ENCODE measurements around the gene DGKQ.

Gene DGKQ

DNA sequence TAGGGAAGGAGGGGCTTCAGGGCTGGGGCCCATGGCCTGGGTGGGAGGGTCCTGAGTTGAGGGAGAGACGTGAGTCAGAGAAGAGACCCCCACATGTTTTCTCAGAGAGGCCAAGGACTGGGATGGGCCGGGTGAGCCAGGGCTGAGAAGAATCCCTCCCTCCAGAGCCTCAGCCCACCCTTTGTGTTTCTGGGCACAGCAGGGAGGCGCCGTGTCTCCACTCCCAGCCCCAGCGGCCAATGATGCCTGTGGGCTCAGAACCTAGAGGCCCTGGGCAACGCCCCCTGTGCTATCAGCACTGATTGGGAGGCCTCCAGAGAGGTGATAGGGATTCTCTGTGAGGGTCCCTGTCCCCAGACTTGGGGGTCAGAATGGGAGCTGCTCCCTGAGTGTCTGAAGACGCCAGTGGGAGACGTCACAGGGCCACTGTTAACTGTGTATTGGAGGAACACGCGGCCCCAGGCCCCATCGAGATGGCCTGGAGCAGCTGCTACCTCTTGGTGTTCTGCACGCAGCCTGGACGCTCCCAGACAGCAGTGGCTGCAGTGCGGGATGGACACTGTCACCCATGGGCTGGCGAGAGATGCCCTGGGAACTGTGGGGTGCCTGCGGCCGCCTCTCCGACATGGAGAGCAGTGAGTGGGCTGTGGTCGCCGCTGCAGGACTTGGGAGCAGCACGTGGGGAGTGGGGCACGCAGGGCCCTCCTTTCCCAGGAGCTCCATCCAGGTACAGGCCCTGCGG is 46.5 kb upstream of the DGKQ start:
- no peak overlapping the region for H3K4me3 ChIP-seq
- intact Hi-C loops (cut with DNase I; ENCODE audit: low total_unique reads), result loop anchor here (10.0 kb wide), 1 partner anchor 235 kb away; no protein-coding TSS in a partner anchor
- TF ChIP-seq, protein P1, sequence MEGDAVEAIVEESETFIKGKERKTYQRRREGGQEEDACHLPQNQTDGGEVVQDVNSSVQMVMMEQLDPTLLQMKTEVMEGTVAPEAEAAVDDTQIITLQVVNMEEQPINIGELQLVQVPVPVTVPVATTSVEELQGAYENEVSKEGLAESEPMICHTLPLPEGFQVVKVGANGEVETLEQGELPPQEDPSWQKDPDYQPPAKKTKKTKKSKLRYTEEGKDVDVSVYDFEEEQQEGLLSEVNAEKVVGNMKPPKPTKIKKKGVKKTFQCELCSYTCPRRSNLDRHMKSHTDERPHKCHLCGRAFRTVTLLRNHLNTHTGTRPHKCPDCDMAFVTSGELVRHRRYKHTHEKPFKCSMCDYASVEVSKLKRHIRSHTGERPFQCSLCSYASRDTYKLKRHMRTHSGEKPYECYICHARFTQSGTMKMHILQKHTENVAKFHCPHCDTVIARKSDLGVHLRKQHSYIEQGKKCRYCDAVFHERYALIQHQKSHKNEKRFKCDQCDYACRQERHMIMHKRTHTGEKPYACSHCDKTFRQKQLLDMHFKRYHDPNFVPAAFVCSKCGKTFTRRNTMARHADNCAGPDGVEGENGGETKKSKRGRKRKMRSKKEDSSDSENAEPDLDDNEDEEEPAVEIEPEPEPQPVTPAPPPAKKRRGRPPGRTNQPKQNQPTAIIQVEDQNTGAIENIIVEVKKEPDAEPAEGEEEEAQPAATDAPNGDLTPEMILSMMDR (IDR thresholded peaks at IDR 0.05), result no peak
- peaks cover 7 to 28% (median 26%) of the 10 kb centered on the region in 3 donors for H3K36me3 ChIP-seq
- no peaks in the 10 kb centered on the region for H3K9me3 ChIP-seq
- H3K4me1 ChIP-seq, result peaks cover 0 to 13% (median 0%) of the 10 kb centered on the region in 4 donors
- no peak for DNase-seq
- H3K27ac ChIP-seq, result no peak overlapping the region
- H3K27me3 ChIP-seq, result no peaks in the 10 kb centered on the region

DNA sequence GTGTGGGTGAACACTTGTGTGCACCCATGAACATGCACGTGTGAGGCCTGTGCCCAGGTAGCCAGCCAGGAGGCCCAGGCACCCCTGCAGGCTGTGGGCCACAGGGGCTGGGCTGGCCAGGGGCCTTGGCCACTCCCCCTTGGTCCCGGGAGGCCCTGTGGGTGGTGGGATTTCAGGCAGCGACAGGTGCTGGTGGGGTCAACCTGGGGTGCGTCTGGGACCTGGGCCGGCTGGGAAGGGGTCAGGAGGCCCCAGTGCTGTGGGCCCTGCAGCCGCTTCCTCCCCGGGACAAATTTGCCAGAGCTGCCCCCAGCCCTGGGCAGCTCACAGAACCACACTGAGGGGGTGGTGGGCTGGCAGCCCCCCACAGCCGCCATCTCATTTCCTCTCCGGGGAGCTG is 46.0 kb upstream of the DGKQ start:
- no peak for DNase-seq
- no peaks in the 10 kb centered on the region for H3K9me3 ChIP-seq
- TF ChIP-seq, protein P1 (IDR thresholded peaks at IDR 0.05), result no peak
- H3K4me3 ChIP-seq, result no peak overlapping the region
- H3K27ac ChIP-seq, result no peak overlapping the region
- peaks cover 0 to 17% (median 0%) of the 10 kb centered on the region in 4 donors for H3K4me1 ChIP-seq
- peaks cover 2 to 23% (median 20%) of the 10 kb centered on the region in 3 donors for H3K36me3 ChIP-seq
- H3K27me3 ChIP-seq, result no peaks in the 10 kb centered on the region
- intact Hi-C loops (cut with DNase I; ENCODE audit: low total_unique reads), result loop anchor here (10.0 kb wide), 1 partner anchor 235 kb away; no protein-coding TSS in a partner anchor

DNA sequence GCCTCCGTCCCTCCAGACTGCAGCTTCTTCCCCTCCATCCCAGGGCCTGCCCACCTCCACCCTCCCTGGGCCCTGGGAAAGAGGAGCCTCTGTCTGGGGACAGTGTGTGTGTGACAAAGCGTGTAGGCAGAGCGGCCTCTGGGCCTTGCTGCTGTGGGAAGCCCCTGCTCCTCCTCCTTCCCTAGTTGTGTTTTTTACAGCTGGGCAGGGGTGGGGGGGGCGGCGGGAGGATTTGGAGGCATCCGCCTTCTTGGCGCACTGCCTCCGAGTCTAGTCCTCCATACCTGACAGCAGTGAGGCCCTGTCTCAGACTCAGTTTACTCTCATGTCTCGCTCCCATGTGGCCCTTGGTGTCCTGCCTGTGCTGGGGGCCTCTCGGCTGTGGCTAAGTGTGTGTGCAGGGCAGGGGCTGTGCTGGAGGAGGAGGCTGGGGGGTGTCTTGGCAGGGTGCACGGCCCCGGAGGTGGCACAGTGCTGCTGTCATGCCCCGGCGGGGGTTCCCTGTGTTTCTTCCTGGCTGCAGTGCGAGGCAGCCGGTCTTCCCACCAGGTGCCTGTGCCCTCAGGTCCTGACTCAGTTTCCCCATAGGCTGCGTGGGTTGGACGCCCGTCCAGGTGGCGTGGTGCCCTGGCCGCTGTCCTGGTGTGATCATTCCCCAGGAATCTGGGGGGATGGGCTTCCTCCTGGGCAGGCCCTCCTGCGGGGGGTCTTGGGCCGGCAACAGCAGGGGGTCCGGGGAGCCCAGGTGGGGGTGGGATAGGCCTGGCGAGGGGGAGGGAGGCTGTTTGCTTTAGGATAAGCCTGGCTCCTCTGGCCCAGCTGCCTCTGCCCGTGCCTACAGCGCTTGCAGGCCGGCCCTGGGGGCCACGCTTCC is 45.0 kb upstream of the DGKQ start:
- H3K4me1 ChIP-seq, result peaks cover 0 to 18% (median 2%) of the 10 kb centered on the region in 4 donors
- TF ChIP-seq, protein P1 (IDR thresholded peaks at IDR 0.05), result no peak

DNA sequence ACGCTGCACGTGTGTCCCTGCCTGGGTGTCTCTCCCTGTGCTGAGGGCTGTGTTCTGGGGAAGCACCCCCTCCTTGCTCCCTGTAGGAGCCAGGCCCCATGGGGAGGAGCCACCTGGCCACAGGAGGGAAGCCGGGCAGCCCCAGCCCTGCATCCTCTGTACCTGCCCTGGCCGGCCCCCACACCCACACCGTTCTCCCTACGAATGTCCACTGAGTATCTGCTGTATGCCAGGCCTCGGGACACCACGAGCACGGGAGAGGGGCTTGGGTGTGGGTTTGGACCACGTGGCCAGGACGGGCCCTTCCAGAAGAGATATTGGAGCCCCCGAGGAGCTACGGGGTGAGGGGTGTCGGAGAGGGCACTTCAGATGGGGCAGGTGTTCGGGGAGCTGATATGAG is 44.3 kb upstream of the DGKQ start:
- H3K27me3 ChIP-seq, result no peaks in the 10 kb centered on the region
- no peaks in the 10 kb centered on the region for H3K9me3 ChIP-seq
- peaks cover 0 to 16% (median 8%) of the 10 kb centered on the region in 3 donors for H3K36me3 ChIP-seq
- DNase-seq, result no peak
- peaks cover 0 to 23% (median 5%) of the 10 kb centered on the region in 4 donors for H3K4me1 ChIP-seq
- no peak overlapping the region for H3K4me3 ChIP-seq
- H3K27ac ChIP-seq, result no peak overlapping the region
- TF ChIP-seq, protein P1 (IDR thresholded peaks at IDR 0.05), result no peak
- intact Hi-C loops (cut with DNase I; ENCODE audit: low total_unique reads), result loop anchor here (10.0 kb wide), 1 partner anchor 233 kb away; no protein-coding TSS in a partner anchor

More for the DNA sequence above, 45.0 kb upstream of the DGKQ start:
- Histone ChIP-seq H3K36me3 (peaks cover 0 to 17% (median 15%) of the 10 kb centered on the region in 3 donors), H3K27me3 (no peaks in the 10 kb centered on the region), H3K9me3 (no peaks in the 10 kb centered on the region), H3K4me3 (no peak overlapping the region), H3K27ac (no peak overlapping the region)
- intact Hi-C loops (cut with DNase I; ENCODE audit: low total_unique reads), result loop anchor here (10.0 kb wide), 1 partner anchor 234 kb away; no protein-coding TSS in a partner anchor
- DNase-seq, result no peak

DNA sequence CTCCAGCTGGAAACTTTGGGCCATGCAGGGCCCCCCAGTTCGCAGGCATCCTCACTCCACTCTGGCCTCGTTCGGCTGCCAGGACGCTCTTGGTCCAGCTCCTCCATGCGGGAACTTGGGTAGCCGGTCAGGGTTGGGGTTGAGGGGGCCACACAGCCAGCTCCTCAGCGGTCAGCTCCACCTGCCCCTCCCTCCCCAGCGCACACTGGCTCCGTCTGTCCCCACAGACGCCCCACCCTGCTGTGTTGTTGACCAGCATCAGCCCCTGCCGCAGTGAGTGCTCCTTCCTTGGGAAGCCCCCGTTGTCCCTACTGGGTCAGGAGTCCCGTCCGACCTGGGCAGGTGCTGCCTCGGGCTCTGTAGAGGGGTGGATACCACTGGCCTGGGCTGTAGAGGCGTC is 43.8 kb upstream of the DGKQ start:
- no peak for DNase-seq
- intact Hi-C loops (cut with DNase I; ENCODE audit: low total_unique reads), result loop anchor here (10.0 kb wide), 1 partner anchor 232 kb away; no protein-coding TSS in a partner anchor
- Histone ChIP-seq H3K4me1 (peaks cover 0 to 28% (median 10%) of the 10 kb centered on the region in 4 donors), H3K27me3 (no peaks in the 10 kb centered on the region), H3K4me3 (no peak overlapping the region), H3K9me3 (no peaks in the 10 kb centered on the region), H3K27ac (no peak overlapping the region), H3K36me3 (peaks cover 0 to 11% (median 3%) of the 10 kb centered on the region in 3 donors)
- TF ChIP-seq, protein P1 (IDR thresholded peaks at IDR 0.05), result no peak

All from tibial artery (tissue), 4 donors.